HCEC 1CT (cell line): Measurements from ENCODE around the gene CCDC102B.
A peak's percentile ranks its signal among the peaks of the same experiment; 100 is the strongest.
"Not testable (repeated sequence)": the region's sequence is repeated elsewhere in the genome, so short reads cannot be mapped to it uniquely, and the experiment has no call there.

ENCODE experiments used
- DNase-seq: peaks from one replicate; pipeline ENCODE4 v3.0.0-alpha.2; 2017

Gene CCDC102B

GRCh38 chr18:68797871-68798270 is at the start of gene CCDC102B:
Gene CCDC102B, plus strand, starts transcription at chr18:68798080. Its CDS starts 38,684 bp downstream, at chr18:68836764.
- peak; percentile 82 for DNase-seq

DNA sequence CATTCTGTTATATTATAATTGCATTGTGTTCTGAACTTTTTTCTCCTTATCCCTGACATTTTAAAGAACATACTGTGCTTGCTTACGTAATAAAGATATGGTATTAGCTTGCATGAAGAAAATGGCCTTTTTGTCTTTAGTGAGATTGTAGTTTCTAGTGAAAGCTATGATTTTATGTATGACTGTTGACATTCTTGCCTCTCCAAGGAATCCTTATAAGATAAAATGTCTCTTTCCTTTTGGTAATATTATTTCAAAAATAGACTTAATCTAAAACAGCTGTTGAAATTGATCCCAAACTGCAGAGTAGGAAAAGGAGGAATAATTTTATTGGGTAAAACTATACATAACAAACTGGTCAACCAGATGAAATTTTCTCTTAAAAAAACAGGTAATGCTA is 40.8 kb upstream of the CCDC102B start:
- DNase-seq, result no peak

DNA sequence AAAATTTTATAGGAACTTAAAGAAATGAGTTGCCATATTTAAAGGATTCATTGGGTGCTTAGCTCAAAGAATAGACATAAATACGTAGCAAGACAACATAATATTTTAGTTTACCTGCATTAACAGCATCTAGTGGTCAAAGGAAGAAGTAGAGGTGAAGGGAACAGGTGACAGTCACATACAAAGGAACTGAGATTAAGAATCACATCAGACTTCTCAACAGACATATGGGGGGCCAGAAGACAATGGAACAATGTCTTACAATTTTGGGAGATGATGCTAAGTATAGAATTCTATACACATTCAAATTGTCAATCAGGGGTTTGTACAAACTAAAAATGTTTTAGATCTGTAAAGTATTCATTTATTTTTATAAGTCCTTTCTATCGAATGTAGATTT is 38.6 kb upstream of the CCDC102B start:
- DNase-seq, result no peak

- peak; percentile 68 for DNase-seq
Measured at GRCh38 chr18:68763083-68763482, 34.8 kb upstream of the CCDC102B start.

- DNase-seq, result peak; percentile 20
Measured at GRCh38 chr18:68764016-68764415, 33.9 kb upstream of the CCDC102B start.

GRCh38 chr18:68766433-68766832 is 31.4 kb upstream of the CCDC102B start:
- no peak for DNase-seq

DNA sequence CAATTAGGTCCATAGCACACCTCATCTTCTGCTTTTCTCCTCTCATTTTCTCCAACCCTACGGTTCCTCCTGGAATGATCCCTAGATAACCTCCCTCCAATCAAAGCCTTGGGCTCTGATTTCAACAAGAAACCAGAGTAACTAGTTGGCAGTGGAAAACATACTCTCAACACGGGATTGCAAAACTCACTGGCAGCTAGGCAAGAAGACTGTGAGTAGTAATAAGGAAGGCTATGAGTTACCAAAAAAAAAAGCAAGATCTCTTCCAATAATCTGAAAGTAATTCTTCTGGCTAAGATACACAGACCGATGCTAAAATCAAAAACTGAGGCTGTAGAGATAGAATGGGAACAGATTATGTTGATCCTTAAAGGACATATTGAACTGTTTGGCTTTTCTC is 28.4 kb upstream of the CCDC102B start:
- no peak for DNase-seq

- DNase-seq, result no peak
Measured at GRCh38 chr18:68772268-68772667, 25.6 kb upstream of the CCDC102B start.

- DNase-seq, result peak; percentile 79
Measured at GRCh38 chr18:68778280-68778886, 19.5 kb upstream of the CCDC102B start.

DNA sequence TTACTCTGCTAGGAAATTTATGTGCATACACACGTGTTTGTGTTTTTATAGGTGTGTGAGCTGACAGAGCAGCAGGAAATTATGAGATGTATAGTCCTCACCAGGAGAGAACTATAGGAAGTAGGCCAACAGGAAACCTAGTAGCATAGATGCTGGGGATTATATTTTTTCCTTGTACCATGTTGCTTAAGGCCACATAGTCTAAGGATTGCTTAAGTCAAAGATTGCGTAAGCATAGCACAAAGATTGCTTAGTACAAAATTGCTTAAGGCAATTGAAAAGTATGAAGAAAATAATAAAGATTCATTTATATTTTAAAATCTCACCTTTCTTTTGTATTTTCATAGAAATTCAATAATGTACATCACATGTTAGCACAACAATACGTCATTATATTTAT is 18.7 kb upstream of the CCDC102B start:
- DNase-seq, result peak; percentile 83

- no peak for DNase-seq
Measured at GRCh38 chr18:68780802-68781635, 16.9 kb upstream of the CCDC102B start.

GRCh38 chr18:68783506-68783905 is 14.4 kb upstream of the CCDC102B start:
- no peak for DNase-seq

DNA sequence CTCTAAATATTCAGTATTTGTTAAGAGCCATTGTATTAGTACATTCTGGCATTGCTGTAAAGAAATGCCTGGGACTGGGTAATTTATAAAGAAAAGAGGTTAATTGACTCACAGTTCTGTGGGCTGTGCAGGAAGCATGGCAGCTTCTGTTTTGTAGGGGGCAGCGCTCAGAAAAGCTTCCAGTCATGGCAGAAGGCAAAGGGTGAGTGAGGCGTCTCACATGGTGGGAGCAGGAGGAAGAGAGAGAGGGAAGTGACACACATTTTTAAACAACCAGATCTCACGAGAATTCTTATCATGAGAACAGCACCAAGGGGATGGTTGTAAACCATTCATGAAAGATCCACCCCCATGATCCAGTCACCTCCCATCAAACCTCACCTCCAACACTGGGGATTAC is 13.8 kb upstream of the CCDC102B start:
- no peak for DNase-seq

DNA sequence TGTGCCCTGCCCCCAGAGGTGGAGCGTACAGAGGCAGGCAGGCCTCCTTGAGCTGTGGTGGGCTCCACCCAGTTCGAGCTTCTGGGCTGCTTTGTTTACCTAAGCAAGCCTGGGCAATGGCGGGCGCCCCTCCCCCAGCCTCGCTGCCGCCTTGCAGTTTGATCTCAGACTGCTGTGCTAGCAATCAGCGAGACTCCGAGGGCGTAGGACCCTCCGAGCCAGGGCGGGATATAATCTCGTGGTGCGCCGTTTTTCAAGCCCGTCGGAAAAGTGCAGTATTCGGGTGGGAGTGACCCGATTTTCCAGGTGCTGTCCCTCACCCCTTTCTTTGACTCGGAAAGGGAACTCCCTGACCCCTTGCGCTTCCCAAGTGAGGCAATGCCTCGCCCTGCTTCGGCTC is 7.6 kb upstream of the CCDC102B start:
- not testable (repeated sequence) for DNase-seq

- DNase-seq, result no peak
Measured at GRCh38 chr18:68791801-68792200, 6.1 kb upstream of the CCDC102B start.

GRCh38 chr18:68793951-68794350 is 3.9 kb upstream of the CCDC102B start:
- no peak for DNase-seq

GRCh38 chr18:68796936-68797690 is 767 bp upstream of the CCDC102B start:
- DNase-seq, result peak; percentile 85

GRCh38 chr18:68800075-68800474 is 2.2 kb downstream of the CCDC102B start:
- no peak for DNase-seq

GRCh38 chr18:68803356-68803755 is 5.5 kb downstream of the CCDC102B start:
- DNase-seq, result peak; percentile 97

DNA sequence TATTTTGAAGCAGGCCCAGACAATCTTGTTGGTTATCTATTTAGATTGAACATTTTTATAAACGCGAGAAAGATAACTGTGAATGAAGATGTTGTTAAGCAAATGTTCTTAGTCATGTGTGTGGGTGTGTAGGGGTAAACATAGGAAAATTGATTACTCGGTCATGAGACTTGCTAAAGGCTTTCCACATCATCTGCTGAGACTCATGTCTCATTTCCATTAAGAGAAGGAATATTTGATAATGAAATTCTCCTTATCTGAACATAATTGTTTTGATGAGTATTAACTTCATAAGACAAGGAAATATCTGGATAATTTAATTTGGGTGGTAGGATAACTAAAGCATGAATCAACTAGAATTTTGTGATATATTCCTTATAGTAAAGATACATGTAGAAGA is 19.7 kb downstream of the CCDC102B start:
- peak; percentile 60 for DNase-seq

DNA sequence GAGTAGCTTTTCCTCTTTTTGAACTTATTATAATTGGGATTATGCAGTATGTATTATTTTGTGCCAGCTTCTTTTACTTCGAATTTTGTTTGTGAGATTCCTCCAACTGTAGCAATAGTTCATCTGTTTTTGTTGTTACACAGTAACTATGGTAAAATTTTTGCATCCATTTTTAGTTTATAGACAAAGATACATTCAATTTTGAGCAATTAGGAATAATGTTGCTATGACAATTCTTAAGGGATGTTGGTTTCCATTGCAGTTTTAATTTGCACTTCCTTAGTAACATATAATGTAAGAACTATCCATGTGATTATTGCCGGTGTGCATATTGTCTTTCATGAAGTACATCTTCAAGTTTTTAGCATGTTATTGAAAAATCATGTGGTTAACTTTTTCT is 20.7 kb downstream of the CCDC102B start:
- DNase-seq, result no peak

DNA sequence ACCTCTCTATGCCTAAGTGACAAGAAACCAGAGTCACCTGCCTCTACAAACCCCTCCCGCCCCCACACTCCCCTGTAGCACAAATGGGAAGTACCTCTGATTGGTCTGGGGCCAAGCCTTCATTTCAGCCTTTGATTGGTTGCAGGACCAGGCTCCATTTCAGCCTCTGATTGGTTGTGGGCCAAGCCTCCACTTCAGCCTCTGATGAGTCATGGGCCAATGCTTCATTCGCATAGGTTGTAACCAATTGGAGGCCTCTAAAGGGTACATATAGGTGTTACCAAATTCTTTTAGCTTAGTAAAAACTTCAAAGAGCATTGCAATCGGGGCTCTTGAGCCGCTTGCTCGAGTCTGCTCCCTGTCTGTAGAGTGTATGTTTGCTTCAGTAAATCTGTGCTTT is 25.0 kb downstream of the CCDC102B start:
- no peak for DNase-seq

GRCh38 chr18:68826121-68826520 is 28.2 kb downstream of the CCDC102B start:
- DNase-seq, result no peak
